ES-I3 (cell line): ENCODE data around the gene PSMD8.
A peak's percentile ranks its signal among the peaks of the same experiment; 100 is the strongest.
"Not testable (repeated sequence)": the region's sequence is repeated elsewhere in the genome, so short reads cannot be mapped to it uniquely, and the experiment has no call there.

Source experiments
- H3K36me3 ChIP-seq: 2 replicates; pipeline ENCODE4 v1.6.1; 2013; ENCODE audit warnings: mild to moderate bottlenecking, low read length, control low read depth, moderate library complexity; ENCODE audit not compliant: insufficient read depth
- H3K4me1 ChIP-seq: 2 replicates; pipeline ENCODE4 v1.6.1; 2013; ENCODE audit warnings: mild to moderate bottlenecking, control low read depth, low read length; ENCODE audit not compliant: insufficient read depth
- H3K9ac ChIP-seq: 2 replicates; pipeline ENCODE4 v1.6.1; 2013; ENCODE audit warnings: low read depth, mild to moderate bottlenecking, low read length, moderate library complexity
- H3K9me3 ChIP-seq: 2 replicates; pipeline ENCODE4 v1.6.1; 2013; ENCODE audit warnings: mild to moderate bottlenecking, low read length, moderate library complexity; ENCODE audit not compliant: control insufficient read depth, insufficient read depth

PSMD8 gene

DNA sequence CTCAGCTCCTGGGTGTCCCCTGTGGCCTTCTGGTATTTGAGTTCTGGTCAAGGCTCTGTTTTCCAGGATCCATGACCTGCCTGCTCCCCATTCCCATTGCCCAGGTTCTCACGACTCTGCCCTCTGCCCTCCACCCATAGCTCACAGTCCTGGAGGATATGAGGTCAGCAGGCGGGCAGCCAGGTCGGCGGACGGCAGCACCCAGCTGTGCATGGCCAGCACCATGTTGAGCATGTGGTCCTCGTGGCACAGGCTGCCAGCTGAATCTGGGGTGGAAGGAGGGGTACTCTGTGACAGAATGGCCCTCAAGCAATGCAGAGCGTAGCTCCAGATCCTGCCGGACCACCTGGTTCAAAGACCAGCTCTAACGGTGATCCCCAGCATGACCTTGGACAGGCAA, 46.6 kb downstream of the PSMD8 start:
- Histone ChIP-seq H3K9me3 (no peaks in the 10 kb centered on the region), H3K36me3 (no peaks in the 10 kb centered on the region), H3K4me1 (peaks cover 5% of the 10 kb centered on the region; the same call in 1 of the 2 replicates), H3K9ac (no peak overlapping the region)

- Histone ChIP-seq H3K9me3 (no peaks in the 10 kb centered on the region), H3K4me1 (peaks cover 5% of the 10 kb centered on the region; the same call in 1 of the 2 replicates), H3K36me3 (no peaks in the 10 kb centered on the region), H3K9ac (no peak overlapping the region)
Measured at GRCh38 chr19:38421856-38422255, 47.5 kb downstream of the PSMD8 start.

- Histone ChIP-seq H3K9ac (no peak overlapping the region), H3K4me1 (peaks cover 5% of the 10 kb centered on the region; the same call in 1 of the 2 replicates), H3K36me3 (no peaks in the 10 kb centered on the region), H3K9me3 (no peaks in the 10 kb centered on the region)
Measured at GRCh38 chr19:38422438-38422837, 48.1 kb downstream of the PSMD8 start.

- H3K9ac ChIP-seq, result no peak overlapping the region
- H3K4me1 ChIP-seq, result peaks cover 5% of the 10 kb centered on the region; the same call in 1 of the 2 replicates
- no peaks in the 10 kb centered on the region for H3K36me3 ChIP-seq
- no peaks in the 10 kb centered on the region for H3K9me3 ChIP-seq
Measured at GRCh38 chr19:38424272-38424671, 49.9 kb downstream of the PSMD8 start.

DNA sequence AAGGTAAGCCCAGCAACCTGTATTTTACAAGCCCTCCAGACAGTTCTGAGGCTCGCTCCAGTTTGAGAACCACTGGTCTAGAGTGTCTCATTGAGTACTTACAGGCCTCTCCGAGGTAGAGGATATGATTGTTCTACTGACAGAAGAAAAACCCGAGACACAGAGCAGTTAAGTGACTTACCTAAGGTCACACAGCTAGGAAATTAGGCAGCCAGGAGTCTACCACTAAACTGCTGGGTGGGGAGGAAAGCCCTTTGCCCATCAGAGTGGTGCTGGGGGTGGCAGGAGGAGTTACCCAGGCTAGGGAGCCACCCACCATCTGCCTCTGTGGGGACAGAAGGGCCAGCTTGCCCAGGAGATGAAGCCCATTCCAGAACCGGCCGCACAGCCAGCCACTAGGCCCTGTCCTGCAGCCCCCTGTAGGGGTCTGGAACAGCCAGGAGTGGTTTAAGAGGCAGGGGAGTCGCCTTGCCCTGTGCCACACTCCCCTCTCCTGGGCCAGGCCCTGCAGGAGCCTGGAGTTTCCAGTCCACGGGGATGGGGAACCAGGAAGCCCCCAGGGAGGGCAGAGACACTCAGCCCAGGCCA, 50.9 kb downstream of the PSMD8 start:
- Histone ChIP-seq H3K4me1 (peaks cover 5% of the 10 kb centered on the region; the same call in 1 of the 2 replicates), H3K36me3 (no peaks in the 10 kb centered on the region), H3K9me3 (no peaks in the 10 kb centered on the region), H3K9ac (peak overlapping the region; percentile 43)

GRCh38 chr19:38425810-38426466, 51.6 kb downstream of the PSMD8 start, which contains the start of gene RASGRP4:
RASGRP4 (minus strand) TSS chr19:38426219; CDS start chr19:38426091, 128 bp downstream.
- Histone ChIP-seq H3K9ac (peak within 1 kb of the TSS; percentile 43), H3K9me3 (no peaks in the 10 kb centered on the region), H3K36me3 (no peaks in the 10 kb centered on the region), H3K4me1 (peaks cover 5% of the 10 kb centered on the region; the same call in 1 of the 2 replicates)

DNA sequence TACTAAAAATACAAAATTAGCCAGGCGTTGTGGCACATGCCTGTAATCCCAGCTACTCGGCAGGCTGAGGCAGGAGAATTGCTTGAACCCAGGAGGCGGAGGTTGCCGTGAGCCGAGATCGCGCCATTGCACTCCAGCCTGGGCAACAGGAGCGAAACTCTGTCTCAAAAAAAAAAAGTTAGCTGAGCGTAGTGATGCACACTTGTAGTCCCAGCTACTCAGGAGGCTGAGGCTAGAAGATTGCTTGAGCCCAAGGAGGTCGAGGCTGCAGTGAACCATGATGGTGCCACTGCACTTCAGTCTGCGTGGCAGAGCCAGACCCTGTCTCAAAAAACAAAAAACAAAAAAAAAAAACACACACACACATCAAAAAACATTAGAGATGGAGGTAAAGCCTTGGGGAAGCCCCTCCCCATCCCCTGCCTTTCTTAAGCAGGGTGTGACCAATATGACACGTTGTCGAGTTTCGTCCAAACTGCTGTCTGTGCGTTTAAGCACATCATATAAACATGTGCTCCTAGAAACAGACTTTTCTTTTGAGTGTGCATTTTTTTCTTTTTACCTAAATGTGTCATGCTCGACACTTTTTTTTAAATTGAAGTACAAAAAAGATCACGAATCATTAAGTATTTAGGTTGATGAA, 52.8 kb downstream of the PSMD8 start:
- not testable (repeated sequence) for H3K9me3 ChIP-seq, H3K9ac ChIP-seq, H3K36me3 ChIP-seq, H3K4me1 ChIP-seq

GRCh38 chr19:38429055-38429810, 54.9 kb downstream of the PSMD8 start:
- no peaks in the 10 kb centered on the region for H3K36me3 ChIP-seq
- H3K4me1 ChIP-seq, result peaks cover 7% of the 10 kb centered on the region; the same call in 1 of the 2 replicates
- H3K9me3 ChIP-seq, result no peaks in the 10 kb centered on the region
- no peak overlapping the region for H3K9ac ChIP-seq

DNA sequence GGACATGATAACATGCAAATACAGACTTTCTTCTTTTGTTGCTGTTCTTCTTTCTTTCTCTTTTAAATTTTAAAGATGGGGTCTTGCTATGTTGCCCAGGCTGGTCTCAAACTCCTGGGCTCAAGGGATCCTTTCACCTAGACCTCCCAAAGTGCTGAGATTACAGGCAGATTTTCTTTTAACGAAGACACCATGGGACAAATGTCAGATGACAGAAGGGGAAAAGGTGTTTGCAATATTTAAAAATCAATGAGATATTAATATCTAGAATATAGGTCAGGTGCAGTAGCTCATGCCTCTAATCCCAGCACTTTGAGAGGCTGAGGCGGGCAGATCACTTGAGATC, 55.4 kb downstream of the PSMD8 start:
- no peaks in the 10 kb centered on the region for H3K36me3 ChIP-seq
- peaks cover 10% of the 10 kb centered on the region; the same call in 1 of the 2 replicates for H3K4me1 ChIP-seq
- no peak overlapping the region for H3K9ac ChIP-seq
- H3K9me3 ChIP-seq, result no peaks in the 10 kb centered on the region

DNA sequence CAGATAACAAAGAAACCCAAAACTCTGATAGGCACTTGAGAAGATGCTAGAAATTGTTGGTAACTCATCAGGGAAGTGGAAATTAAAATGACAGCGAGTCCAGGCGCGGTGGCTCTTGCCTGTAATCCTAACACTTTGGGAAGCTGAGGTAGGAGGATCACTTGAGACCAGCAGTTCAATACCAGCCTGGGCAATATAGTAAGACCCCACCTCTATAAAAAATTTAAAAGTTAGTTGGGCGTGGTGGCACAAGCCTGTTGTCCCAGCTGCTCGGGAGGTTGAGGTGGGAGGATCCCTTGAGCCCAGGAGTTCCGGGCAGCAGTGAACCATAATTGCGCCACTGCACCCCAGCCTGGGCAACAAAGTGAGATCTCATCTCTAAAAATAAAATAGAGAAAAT, 56.6 kb downstream of the PSMD8 start:
- no peaks in the 10 kb centered on the region for H3K9me3 ChIP-seq
- H3K4me1 ChIP-seq, result peaks cover 10% of the 10 kb centered on the region
- no peak overlapping the region for H3K9ac ChIP-seq
- no peaks in the 10 kb centered on the region for H3K36me3 ChIP-seq

- peak within 1 kb of the TSS; percentile 57 for H3K9ac ChIP-seq
- no peaks in the 10 kb centered on the region for H3K36me3 ChIP-seq
- H3K9me3 ChIP-seq, result no peaks in the 10 kb centered on the region
- H3K4me1 ChIP-seq, result peaks cover 10% of the 10 kb centered on the region
Measured at GRCh38 chr19:38433268-38433733, 58.9 kb downstream of the PSMD8 start, which contains the start of gene RYR1. RYR1 (plus strand) TSS chr19:38433691; CDS start chr19:38433830, 139 bp downstream.
